A673 (cell line): Measurements from ENCODE around the gene MSS51.

Source experiments
- CTCF ChIP-seq: fragments of 300-800, 200-600 bp; sonication (generic); conservative IDR thresholded peaks from 2 replicates; pipeline ENCODE4 v1.5.1; 2017; ENCODE audit warnings: low read depth, mild to moderate bottlenecking, antibody characterized with exemption, low read length, moderate library complexity, mixed read lengths
- EZH2 ChIP-seq: fragments of 200-600 bp; sonication (generic); IDR thresholded peaks from 2 replicates; pipeline ENCODE4 v1.6.1; 2017; ENCODE audit warnings: borderline replicate concordance, low read depth, mild to moderate bottlenecking, mixed read lengths, antibody characterized with exemption, low read length; ENCODE audit not compliant: poor library complexity, severe bottlenecking

- no peak for TF ChIP-seq EZH2
- no peak for TF ChIP-seq CTCF
These were observed 34.3 kb downstream of the MSS51 start for GRCh38 chr10:73399063-73399462.
